ENCODE data around the gene PDE6B.
A peak's percentile ranks its signal among the peaks of the same experiment; 100 is the strongest.

Gene PDE6B

DNA sequence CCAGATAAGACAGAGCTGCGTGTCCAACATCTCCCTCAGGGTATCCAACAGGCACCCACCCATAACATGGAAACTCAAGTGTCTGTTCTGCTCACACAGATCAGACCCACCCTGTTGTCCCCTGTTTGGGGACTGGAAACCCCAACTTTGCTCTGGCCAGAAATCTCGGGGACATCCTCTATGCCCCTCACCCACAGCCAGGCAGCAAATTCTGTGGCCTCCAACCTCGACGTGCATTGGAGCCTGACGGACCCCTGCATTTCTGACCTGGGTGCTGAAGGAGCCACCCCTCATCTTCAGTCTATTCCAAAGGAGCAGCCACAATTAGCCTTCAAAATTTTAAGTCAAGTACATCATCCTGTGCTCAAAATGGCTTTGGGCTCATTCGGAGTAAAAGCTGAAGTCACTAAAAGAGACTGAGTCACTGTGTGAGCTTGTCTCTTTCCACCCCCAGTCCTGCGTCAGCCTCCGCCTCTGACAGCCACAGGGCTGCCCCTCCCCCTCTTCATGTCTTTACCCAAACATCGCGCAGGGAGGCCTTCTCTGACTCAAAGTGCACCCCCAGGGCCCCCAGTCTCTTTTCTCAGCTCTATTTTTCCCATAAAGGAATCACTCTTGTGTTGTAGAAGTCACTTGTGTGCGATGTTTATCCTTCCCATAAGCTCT, 24.4 kb upstream of the PDE6B start:
- peak; percentile 45 to 61 for DNase-seq (ENCODE audit: low read depth in 2 of 2)

DNA sequence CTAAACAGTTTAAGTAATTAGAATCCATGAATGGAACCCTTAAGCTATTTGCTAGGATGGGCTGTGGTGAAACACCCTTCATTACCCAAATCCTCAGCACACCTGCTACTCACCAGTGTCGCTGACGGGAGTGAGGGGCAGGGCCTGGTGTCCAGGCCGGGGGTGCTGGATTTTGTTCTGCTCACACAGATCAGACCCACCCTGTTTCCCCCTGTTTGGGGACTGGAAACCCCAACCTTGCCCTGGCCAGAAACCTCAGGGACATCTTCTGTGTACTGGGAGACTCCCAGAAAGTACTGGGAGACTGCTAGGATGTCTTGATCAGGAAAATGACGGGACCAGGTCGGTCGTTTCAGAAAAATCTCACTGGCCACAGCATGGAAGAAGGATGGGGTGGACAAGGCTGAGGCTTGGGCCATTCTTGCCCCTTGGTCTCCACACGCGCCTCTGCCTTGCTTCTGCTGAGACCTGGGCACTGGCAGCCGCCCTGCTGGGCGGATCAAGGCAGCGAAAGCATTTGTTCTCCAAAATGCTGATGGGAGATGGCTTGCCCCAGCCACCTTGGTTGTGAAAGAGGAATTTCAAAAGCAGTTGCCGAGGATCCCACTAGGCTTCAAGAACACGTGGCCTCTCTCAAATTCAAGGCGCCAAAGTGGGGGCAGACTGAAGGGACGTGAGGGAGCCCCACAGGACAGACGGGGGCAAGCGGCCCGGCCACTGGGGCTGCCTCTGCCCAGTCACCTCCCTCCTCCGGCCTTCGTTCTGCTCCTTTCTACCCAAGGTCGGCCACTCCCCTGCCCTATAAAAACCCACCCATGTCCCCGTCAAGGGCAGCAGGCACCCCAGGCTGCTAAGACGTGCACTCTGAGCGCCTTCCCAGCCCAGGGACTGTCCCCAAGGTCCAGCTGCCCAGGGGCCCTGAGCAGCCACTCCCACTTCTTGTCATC, 23.5 kb upstream of the PDE6B start:
- no peak for DNase-seq (ENCODE audit: low read depth in 2 of 2)

DNA sequence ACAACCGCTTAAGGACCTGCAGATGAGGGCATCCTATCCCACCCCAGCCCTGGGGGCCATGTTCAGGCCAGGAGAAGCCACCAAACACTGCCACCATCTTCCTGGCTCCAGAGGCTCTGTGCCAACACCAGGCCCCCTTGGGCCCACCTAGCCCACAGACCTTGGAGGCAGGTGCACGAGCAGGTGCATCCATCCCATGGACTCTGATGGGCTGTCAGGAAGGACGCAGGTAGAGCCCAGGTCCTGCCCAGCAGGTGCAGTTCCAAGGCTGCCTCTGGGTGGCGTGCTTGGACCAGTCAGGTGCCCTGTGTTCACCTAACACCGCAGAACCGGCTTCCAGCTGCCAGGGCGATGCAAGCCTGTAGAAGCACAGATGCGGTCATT, 22.8 kb upstream of the PDE6B start:
- DNase-seq (ENCODE audit: low read depth in 2 of 2) = peak; percentile 59 to 61

DNA sequence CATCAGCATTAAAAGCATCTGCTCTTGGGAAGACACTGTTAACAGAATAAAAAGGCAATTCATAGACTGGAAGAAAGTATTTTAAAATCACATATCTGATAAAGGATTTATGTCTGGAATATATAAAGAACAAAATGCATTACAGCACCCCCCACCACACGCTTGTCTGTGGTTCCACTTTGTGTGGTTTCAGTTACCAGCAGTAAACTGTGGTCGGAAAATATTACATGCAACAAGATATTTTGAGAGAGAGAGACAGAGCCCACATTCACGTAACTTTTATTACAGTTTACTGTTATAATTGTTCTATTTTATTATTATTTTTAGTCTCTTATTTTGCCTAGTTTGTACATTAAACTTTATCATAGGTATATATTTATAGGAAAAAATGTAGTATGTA, 21.2 kb upstream of the PDE6B start:
- no peak for DNase-seq (ENCODE audit: low read depth in 2 of 2)

DNA sequence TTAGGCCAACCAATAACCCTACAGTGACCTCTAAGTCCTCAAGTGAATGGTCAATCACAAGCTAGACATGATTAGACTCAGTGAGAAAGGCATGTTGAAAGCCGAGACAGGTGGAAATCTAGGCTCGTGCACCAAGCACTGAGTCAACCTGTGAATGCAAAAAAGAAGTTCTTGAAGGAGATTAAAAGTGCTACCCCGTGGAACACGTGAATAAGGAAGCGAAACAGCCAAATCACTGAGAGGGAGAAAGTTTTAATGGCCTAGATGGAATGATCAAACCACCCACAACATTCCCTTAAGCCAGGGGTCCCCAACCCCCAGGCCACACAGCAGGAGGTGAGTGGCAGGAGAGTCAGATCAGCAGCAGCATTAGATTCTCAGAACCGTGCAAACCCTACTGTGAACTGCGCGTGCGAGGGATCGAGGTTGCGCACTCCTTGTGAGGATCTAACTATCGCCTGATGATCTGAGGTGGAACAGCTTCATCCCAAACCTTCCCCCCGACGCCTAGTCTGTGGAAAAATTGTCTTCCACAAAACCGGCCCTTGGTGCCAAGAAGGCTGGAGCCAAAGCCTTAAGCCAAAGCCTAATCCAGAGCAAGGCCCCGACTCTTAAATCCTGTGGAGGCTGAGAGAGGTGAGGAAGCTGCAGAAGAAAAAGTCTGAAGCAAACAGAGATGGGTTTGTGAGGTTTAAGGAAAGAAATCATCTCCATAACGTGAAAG, 19.5 kb upstream of the PDE6B start:
- no peak for DNase-seq (ENCODE audit: low read depth in 2 of 2)

DNA sequence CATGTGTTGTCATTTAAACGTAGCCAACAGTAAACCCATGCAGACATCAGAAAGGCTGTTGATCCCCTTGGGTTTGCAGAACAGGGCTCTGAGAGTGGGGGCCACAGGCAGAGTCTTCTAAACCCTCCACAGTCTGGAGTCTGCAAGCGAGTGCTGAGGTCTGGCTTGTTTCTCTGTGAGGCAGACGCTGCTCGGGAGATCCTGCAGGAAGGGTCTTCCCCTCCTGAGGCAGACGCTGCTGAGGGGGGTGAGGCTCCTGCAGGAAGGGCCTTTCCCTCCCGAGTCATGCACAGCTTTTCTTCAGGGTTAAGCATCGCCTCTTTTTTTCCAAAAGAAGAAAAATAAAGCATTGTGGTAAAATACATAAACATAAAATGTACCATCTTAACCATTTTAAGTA, 17.1 kb upstream of the PDE6B start:
- no peak for DNase-seq (ENCODE audit: low read depth in 2 of 2)

DNA sequence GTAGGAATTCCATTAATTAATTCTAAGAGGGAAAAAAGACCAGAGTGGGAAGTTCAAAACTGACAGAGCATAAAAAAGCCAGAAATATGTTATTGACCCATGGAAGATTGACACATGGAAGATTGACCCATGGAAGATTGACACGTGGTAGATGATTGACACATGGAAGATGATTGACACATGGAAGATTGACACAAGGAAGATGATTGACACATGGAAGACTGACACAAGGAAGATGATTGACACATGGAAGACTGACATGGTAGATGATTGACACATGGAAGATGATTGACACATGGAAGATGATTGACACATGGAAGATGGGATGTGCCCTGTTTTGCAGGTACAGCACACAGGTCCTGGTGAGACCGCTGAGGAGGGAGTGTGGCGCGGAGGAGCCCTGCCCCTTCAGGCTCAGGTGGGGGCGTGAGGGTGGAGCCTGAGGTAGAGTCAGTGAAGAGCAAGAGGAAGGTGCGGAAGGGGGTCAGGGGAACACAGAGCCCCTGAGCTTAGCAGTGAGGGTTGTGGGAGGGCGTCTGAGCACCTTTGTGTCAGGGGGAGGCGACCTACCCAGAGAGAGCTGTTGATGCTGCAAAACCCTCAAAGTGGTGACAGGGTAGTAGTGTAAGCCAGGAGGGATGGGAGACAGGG, 15.8 kb upstream of the PDE6B start:
- no peak for DNase-seq (ENCODE audit: low read depth in 2 of 2)

DNA sequence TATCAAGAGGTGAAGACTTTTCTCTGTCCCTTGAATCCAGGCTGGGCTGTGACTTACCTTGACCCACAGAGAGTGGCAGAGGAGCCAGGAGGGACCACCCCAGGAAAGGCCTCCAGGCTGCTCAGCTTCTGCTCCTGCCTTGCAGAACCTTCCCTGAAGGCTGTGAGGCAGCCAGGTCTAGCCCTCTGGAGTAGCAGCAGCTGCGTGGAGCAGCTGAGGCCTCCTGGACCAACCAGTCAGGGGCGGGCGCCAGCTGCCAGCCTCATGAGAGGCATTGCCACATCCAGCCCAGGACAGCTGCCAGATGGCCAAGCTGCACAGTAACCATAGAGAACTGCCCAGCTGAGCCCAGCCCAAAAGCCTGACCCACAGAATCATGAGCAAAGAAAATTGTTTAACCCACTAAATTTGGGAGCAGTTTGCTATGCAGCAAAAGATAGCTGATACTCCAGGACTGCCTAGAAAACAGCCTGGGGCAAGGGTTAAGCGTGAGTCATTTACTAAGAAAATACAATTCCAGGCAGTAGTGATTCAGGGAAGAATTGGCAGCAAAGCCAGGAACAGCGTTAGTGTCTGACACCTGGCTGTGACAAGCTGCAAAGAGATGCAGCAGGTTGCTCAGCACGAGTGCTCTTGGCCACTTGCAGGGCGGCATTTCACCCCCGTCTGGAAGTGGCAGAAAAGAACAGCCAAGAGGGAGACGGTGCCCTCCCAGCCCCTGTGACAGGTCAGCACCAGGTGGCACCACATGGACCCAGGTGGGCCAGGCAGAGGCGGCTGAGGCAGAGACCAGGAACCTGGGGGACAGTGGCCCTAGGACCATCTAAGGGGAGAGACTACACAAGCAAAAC, 14.7 kb upstream of the PDE6B start:
- DNase-seq (ENCODE audit: low read depth in 2 of 2) = no peak

DNA sequence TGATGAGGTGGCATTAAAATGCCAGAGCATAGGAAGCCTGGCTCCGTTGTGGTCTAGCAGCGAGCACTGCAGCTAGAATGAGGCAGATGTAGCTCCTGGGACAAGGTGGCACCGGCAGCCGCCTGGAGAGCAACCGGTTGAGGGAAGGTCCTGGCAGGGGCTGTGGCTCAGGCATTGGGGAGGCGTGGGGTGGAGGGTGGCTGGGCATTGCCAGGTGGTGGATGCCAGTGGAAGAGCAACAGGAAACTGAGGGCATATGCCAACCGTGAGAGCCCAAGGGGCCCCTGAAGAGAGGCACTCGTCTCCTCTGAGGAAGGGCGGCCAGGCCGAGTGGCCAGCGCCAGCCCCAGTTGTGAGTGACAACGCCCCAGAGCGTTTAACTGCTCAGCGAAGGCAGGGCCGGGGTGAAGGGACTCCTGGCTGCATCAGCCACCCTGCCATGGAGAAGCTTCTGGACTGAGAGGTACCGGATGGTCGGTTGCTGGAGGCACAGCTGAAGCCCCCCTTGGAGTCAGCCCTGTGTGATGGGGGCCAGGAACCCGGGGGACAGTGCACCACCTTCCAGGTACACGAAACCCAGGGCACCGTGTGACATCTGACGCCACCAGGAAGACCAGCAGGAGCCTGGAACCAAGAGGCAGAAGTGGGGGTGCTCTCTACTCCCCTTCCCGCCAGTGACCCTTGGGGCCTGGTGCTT, 13.2 kb upstream of the PDE6B start:
- no peak for DNase-seq (ENCODE audit: low read depth in 2 of 2)

DNA sequence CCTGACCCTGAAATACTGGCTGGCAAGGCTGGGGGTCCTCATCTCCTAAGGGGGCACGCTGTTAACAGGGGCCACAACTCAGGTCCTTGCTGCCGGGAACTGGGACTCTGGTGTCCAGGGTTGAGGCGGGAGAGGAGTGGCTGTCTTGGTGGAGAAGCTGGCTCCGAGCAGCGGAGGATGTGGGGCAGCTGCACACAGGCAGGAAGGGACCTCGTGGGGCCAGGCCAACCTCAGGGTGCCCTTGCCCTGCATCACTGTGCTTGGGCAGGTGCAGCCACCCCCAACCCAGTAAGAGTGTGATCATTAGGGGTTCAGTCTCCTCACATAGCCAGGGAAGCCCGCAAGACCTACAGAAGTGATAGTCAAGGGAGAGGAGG, 12.6 kb upstream of the PDE6B start:
- no peak for DNase-seq (ENCODE audit: low read depth in 2 of 2)

DNA sequence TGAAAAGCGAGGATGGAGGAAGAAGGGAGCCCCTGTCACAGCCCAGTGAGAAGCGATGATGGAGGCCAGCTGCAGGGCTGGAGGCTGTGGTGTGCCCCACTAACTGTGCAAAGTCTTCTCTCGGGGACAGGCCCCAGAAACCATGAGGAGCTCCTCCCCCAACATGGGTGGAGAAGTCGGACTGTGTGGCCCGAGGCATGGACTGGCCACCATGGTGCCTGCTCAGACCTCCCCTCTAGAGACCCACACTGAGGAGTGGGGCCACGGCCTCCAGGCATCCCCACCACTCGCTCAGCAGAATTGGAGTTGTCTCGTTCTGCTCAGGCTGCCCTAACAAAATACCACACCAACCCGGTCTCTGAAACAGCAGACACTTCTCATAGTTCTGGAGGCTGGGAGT, 12.2 kb upstream of the PDE6B start:
- DNase-seq (ENCODE audit: low read depth in 2 of 2) = no peak

DNA sequence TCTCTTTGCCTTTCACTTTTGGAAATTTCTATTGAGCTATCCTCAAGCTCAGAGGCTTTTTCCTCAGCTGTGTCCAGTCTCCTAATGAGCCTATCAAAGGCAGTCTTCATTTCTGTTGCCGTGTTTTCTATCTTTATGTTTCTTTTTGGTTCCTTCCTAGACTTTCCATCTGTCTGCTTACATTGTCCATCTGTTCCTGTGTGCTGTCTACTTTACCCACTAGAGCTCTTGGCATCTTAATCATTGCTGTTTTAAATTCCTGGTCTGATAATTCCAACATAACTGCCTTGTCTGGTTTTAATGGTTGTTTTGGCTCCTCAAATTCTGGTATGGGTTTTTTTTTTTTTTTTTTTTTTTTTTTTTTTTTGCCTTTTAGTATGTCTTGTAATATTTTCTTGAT, 9.3 kb upstream of the PDE6B start:
- DNase-seq (ENCODE audit: low read depth in 2 of 2) = no peak

DNA sequence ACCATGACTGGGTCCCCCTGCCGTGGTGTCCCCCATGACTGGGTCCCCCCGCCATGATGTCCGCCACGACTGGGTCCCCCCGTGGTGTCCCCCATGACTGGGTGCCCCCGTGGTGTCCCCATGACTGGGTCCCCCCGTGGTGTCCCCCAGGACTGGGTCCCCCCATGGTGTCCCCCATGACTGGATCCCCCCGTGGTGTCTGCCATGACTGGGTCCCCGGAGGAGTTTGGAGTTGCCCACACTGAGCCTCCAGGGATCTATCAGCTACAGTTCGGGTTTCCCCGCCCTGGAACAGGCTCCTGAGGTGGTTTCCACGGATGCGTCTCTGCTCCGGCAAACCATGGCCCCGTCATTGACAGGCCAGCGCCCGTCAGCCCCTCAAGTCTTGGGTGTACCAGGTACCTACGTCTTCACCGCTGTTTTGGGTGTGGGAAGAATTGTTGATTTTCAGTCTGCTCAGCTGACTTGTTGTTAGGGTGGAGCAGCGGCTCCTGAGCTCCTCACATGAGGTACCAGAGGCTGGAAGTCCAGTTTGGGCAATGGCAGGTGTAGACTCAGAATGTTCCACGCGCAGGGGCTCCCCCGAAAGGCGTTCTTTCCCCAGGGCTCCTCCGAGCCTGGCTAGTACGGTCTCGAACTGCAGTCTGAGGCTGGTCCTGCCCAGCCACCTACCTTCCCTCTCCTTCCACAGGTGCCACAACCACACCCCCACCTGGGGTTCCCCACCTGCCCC, 8.3 kb upstream of the PDE6B start:
- DNase-seq (ENCODE audit: low read depth in 2 of 2) = no peak

DNA sequence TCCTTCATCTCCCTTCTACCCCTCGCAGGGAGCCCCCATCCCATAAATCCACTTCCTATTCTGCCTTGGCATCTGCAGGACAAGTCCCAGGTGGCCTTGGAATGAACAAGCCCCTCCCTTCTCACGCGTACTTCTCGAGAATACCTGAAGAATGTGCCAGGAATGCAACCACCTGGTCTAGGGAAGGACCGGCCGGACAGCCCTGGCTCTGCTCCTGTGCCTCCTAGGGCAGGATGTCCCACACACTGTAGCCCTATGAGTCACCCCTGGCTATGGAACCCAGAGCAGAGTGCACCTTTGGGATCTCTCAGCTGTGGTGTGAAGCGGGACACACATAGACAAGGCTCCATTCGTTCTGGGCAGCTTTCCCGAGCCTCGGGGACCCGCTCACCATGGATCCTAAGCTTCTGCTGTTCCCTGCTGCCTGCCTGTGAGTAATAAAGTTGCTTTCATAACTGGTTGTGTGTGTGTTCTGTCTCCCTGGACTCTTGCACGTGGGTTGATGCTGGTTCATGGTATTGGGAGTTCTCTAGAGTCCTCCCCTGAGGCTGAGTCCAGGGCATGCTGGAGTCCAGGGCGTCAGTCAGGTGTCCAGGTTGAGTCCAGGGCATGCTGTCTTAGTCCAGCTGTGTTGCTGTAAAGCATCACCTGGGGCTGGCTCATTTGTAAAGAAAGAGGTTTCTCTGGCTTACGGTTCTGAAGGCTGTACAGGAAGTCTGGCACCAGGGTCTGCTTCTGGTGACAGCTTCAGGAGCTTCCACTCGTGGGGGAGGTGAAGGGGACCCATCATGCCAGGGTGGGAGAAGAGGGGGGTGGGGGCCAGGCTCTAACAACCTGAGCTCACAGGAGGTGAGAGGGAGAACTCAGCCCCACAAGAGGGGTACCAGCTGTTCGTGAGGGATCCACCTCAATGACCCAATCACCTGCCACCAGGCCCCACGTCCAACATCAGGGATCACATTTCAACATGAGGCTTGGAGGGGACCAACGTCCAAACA, 7.4 kb upstream of the PDE6B start:
- no peak for DNase-seq (ENCODE audit: low read depth in 2 of 2)

DNA sequence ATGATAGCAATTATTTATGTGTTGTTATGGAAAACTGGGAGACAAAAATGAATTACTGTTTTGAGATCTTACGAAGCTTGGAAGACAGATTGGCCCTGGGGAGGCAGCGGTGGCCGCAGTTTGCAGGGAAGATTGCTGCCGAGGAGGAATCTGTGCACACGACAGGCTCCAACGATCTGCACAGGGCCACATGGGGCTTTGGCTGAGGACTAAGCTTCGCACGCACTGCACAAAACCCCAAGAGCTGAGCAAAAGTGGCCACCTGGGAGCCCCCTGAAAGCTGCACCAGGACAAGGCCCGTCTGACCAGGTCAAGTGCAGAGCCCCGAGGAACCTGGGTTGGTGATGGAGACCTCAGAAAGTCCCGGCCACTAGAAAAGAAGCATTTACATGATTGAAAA, 5.2 kb upstream of the PDE6B start:
- DNase-seq (ENCODE audit: low read depth in 2 of 2) = no peak

DNA sequence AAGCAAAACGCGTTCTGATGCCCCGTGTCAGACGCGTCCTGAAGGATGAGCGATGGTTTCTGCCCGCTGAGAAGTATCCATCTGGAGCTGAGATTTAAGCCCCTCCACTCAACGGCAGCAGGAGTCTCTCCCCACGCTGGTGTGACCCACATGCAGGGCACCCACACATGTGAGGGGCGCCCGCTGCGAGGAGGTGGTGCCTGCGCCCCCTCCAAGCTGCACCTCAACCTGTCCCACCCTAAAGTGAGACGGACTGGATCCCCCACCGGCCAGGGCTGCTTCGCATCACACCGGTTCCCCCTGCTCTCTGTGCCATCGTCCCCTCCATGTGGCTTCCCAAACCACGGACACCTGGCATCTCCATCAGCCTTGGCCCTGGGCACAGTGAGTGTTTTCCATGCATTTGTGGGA, 4.5 kb upstream of the PDE6B start:
- no peak for DNase-seq (ENCODE audit: low read depth in 2 of 2)

DNA sequence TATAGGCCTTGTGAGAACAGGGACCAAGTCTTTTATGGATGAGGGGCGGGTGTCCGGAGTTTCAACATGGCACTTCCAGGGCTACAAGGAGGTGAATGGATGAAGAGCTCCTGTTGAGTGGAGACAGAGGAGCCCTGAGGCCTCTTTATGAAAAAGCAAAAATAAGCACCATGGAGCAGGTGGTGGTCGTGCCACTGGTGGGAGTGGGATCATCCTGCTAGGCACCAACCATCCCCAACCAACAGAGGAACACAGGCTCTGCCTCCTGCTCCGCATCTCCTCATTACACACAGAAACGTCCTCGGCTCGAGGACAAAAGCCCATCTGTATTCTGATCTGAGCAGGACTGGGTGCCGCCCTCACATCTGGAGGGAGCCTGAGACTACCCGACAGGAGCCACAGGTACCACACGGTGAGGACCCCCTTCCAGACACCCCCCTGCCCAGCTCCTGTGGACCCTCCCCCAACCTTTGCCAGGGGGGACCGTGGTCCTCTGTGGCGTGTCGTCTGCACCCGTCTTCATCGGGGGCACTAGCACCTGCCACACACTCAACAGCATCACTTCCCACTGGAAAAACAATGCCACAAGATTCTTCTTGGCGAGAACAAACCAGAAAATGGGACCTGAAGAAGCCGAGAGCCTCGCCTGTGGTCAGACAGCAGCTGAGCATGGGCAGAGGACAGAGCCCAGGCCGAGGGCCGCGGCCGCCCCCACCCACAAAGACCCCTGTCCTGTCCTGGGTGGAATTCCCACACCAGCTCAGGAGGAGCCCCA, 3.9 kb upstream of the PDE6B start:
- DNase-seq (ENCODE audit: low read depth in 2 of 2) = no peak
